Hepatocyte (in vitro differentiated cells): ENCODE results near the gene LAG3.

ENCODE experiments used
- CTCF ChIP-seq: fragments of 200-600 bp; sonication (generic); IDR thresholded peaks from 2 replicates; pipeline ENCODE4 v1.5.1; 2016; ENCODE audit warnings: antibody characterized with exemption, mild to moderate bottlenecking; ENCODE audit not compliant: poor library complexity
- EZH2 ChIP-seq: fragments of 200-600 bp; sonication (generic); IDR thresholded peaks from 2 replicates; pipeline ENCODE4 v1.6.1; 2016; ENCODE audit warnings: antibody characterized with exemption, mild to moderate bottlenecking, borderline replicate concordance

DNA sequence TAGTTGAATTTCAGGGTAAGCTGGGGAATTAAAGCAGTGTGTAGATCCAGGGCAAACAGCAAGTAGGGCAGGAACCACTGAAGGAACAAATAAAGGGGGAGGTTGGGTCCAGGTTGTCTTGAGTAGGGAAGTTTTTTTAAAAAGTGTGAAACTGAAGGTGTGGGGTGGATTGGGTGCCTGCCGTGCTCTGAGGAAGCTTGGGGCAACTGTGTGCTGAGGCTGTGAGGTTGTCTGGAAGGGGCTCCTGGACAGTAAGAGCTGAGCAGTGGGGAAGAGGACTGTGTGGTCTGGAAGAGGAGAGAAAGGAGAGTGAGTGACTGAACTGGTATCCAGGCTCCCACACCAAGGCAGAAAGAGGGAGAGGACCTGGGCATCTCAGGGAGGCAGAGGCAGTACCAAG is 38.4 kb downstream of the LAG3 start:
- TF ChIP-seq EZH2 (no peak), CTCF (no peak)
